HCT116 (cell line): ENCODE results near the gene MFSD6. TPM values are rescaled to one million over a fixed set of nuclear protein-coding genes. Genes with fewer than 3 reads are reported as not detected.

Experiments used
- CEBPB ChIP-seq: IDR thresholded peaks from 2 replicates; pipeline ENCODE4 v1.6.1; 2012; ENCODE audit warnings: low read depth
- MAX ChIP-seq: IDR thresholded peaks from 2 replicates; pipeline ENCODE4 v1.6.1; 2012
- ZFX ChIP-seq: fragments of 450-650 bp; IDR thresholded peaks from 2 replicates; pipeline ENCODE4 v1.6.1; 2017
- total RNA-seq: library from RNA; stranded (reverse); gene quantifications from one replicate; pipeline ENCODE4 v1.2.1, GENCODE V29; 2021; ENCODE audit not compliant: unreplicated experiment

Gene MFSD6
- total RNA-seq, 1 experiment from 2014 or later = 18.6 TPM

DNA sequence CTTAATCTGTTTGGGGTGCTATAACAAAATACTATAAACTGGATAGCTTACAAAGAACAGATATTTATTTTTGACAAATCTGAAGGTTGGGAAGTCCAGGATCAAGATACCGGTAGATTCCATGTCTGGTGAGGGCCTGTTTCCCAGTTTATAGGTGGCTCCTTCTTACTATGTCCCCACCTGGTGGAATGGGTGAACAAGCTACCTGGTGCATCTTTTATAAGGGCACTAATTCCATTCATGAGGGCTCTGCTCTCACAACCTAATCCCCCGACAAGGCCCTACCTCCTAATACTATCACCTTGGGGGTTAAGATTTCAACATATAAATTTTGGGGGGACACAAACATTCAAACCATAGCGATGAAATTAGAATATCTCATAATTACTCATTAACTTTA is 142.0 kb downstream of the MFSD6 start (continued):
- no peak for TF ChIP-seq MAX
- TF ChIP-seq ZFX = no peak
- no peak for TF ChIP-seq CEBPB

Other genes starting within 250 kb of the MFSD6 start
- 24.7 TPM for gene HIBCH, start 88.5 kb upstream of the MFSD6 start, total RNA-seq
- gene INPP1, start 64.8 kb upstream of the MFSD6 start, total RNA-seq = 19.6 TPM
- gene NEMP2, start 126.4 kb downstream of the MFSD6 start, total RNA-seq = 8.6 TPM
- 43.8 TPM for gene NAB1, start 240.7 kb downstream of the MFSD6 start, total RNA-seq